IPS-15b (cell line): ENCODE measurements around the gene AGAP1.

Experiments
- H3K27me3 ChIP-seq: one replicate; pipeline ENCODE4 v1.6.1; 2013; ENCODE audit warnings: low read length; ENCODE audit not compliant: control insufficient read depth, insufficient read depth
- H3K36me3 ChIP-seq: one replicate; pipeline ENCODE4 v1.6.1; 2013; ENCODE audit warnings: low read length; ENCODE audit not compliant: control insufficient read depth, insufficient read depth
- H3K4me1 ChIP-seq: one replicate; pipeline ENCODE4 v1.6.1; 2013; ENCODE audit warnings: mild to moderate bottlenecking, low read length; ENCODE audit not compliant: control insufficient read depth, insufficient read depth
- H3K4me3 ChIP-seq: one replicate; pipeline ENCODE4 v1.5.1; 2013; ENCODE audit warnings: low read depth, low read length
- H3K9ac ChIP-seq: one replicate; pipeline ENCODE4 v1.6.1; 2013; ENCODE audit warnings: low read depth, mild to moderate bottlenecking, low read length
- H3K9me3 ChIP-seq: one replicate; pipeline ENCODE4 v1.6.1; 2013; ENCODE audit warnings: mild to moderate bottlenecking, low read length; ENCODE audit not compliant: control insufficient read depth, insufficient read depth

Gene AGAP1

DNA sequence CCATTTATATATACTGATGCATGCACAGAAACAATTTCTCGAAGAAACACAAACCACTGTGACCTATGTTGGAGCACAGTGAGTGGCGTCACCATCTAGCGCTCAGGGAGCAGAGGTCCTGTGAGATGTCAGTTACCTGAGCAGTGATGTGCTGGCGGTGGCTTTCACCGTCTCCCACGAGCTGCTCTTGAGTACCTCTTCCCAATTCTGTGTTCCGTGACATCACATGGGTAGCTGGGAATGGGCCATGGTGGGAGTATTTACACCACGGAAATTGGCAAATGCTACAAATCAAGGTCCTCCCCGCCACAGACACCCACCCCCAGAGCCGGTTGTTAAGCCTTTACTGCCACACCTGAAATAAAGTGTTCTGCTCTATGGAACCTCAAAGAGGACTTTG is 650.0 kb downstream of the AGAP1 start:
- Histone ChIP-seq H3K4me1 (peaks cover 3% of the 10 kb centered on the region), H3K27me3 (peaks cover 2% of the 10 kb centered on the region), H3K36me3 (no peaks in the 10 kb centered on the region), H3K9ac (no peak overlapping the region), H3K9me3 (no peaks in the 10 kb centered on the region), H3K4me3 (no peak overlapping the region)

DNA sequence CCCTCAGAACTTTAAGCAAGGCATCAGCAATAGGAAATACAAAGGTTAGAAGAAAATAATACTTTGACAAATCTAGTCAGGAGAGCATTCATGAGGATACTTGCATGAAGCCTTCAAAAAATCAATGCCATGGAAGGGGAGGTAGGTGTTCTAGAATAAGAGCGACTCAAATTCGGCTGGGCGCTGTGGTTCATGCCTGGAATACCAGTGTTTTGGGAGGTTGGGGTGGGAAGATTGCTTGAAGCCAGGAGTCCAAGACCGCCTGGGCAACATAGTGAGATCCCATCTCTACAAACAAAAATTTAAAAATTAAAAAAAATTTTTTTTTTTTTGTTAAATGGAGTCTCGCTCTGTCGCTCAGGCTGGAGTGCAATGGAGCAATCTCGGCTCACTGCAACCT is 652.6 kb downstream of the AGAP1 start:
- H3K27me3 ChIP-seq, result peaks cover 8% of the 10 kb centered on the region
- peaks cover 3% of the 10 kb centered on the region for H3K4me1 ChIP-seq
- no peak overlapping the region for H3K4me3 ChIP-seq
- H3K9ac ChIP-seq, result no peak overlapping the region
- no peaks in the 10 kb centered on the region for H3K9me3 ChIP-seq
- no peaks in the 10 kb centered on the region for H3K36me3 ChIP-seq

DNA sequence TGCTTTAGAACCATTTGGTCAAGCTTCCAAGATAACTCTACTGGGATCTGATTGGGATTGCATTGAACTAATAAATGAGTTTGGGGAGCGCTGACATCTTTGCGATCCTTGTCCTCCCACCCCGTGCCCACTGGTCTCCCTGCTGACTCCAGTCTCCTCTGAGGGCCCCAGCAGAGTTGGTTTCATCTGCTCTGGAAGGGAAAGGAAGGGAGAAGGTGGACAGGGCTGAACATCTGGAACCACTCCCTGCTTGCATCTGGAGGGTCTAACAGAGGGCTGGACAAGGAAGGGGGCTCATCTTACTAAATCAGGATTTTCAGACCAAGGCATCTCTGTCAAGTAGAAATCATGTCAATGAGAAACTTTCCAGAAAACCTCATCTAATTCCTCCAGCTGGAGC is 661.6 kb downstream of the AGAP1 start:
- Histone ChIP-seq H3K9me3 (no peaks in the 10 kb centered on the region), H3K36me3 (no peaks in the 10 kb centered on the region), H3K9ac (no peak overlapping the region), H3K27me3 (peaks cover 59% of the 10 kb centered on the region), H3K4me1 (peaks cover 10% of the 10 kb centered on the region), H3K4me3 (no peak overlapping the region)

DNA sequence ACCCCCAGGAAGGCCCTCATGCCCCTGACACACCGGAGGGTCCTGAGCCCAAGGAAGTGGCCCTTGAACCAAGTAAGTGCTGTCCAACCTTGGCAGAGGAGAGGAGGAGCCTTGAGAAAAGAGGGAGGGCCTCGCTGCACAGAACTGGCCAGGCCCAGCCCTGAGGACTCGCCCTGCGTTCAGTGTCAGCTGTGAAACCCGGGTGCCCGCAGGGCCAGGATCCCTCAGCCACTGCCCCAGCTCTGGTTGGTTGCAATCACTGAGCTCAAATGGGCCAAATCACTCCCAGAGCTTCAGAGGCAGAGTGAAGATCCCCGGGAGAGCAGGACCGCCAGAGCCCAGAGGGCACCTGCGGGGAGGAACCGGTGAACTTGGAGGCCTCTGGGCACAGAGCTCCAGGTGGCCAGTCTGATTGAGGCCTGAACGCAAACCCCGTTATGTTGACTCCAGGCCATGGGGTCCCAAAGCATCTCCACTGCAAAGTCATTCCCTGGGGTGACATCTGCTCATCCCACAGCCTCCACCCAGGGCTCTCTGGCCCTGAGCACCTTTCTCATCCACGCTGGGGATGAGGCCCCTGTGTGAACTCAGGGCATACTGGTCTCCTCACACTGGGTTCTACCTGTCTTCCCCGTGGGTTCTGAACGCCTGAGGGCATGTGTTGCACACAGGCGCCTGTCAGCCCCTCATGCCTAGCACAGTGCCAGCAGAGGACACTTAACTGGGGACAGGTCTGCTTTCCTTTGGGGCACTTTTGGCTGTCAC is 662.4 kb downstream of the AGAP1 start:
- no peaks in the 10 kb centered on the region for H3K9me3 ChIP-seq
- H3K4me3 ChIP-seq, result no peak overlapping the region
- no peaks in the 10 kb centered on the region for H3K36me3 ChIP-seq
- peaks cover 12% of the 10 kb centered on the region for H3K4me1 ChIP-seq
- H3K9ac ChIP-seq, result no peak overlapping the region
- H3K27me3 ChIP-seq, result peaks cover 65% of the 10 kb centered on the region

DNA sequence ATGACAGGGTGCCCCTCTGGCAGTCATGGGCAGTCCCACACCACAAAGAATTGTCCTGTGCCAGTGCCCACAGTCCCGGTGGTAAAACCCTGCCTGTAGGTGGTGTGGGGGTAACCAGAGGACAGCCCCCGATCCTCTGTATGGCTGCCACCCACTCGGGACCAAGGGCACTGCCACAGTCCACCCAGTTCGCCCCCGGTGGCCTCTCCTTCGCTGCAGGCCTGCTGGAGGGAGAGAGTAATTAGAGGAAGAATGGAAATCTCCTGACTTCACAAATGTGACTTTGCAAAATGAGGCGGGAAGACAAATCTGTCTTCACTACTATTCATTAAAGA is 663.0 kb downstream of the AGAP1 start:
- Histone ChIP-seq H3K4me1 (peaks cover 12% of the 10 kb centered on the region), H3K9ac (no peak overlapping the region), H3K27me3 (peaks cover 70% of the 10 kb centered on the region), H3K36me3 (no peaks in the 10 kb centered on the region), H3K4me3 (no peak overlapping the region), H3K9me3 (no peaks in the 10 kb centered on the region)

DNA sequence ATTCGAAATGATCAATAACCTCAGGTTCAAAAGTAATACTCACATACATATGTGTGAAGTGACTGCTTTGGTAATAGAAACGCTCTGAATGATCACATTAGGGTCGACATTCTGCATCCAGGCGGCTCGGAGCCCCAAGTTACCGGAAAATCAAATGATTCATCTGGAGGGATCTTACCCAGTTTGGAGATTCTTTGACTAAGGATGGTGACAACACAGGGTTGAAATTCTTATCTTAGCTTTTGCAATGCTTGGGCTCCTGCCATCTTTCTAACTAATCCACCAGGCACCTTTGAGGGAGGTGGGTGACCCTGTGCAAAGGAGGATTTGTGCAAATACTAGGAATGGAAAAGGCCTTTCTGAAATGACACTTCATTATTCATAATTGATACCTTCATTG is 663.5 kb downstream of the AGAP1 start:
- H3K9me3 ChIP-seq, result no peaks in the 10 kb centered on the region
- H3K4me1 ChIP-seq, result peaks cover 12% of the 10 kb centered on the region
- H3K4me3 ChIP-seq, result no peak overlapping the region
- H3K36me3 ChIP-seq, result no peaks in the 10 kb centered on the region
- peaks cover 76% of the 10 kb centered on the region for H3K27me3 ChIP-seq
- H3K9ac ChIP-seq, result no peak overlapping the region

DNA sequence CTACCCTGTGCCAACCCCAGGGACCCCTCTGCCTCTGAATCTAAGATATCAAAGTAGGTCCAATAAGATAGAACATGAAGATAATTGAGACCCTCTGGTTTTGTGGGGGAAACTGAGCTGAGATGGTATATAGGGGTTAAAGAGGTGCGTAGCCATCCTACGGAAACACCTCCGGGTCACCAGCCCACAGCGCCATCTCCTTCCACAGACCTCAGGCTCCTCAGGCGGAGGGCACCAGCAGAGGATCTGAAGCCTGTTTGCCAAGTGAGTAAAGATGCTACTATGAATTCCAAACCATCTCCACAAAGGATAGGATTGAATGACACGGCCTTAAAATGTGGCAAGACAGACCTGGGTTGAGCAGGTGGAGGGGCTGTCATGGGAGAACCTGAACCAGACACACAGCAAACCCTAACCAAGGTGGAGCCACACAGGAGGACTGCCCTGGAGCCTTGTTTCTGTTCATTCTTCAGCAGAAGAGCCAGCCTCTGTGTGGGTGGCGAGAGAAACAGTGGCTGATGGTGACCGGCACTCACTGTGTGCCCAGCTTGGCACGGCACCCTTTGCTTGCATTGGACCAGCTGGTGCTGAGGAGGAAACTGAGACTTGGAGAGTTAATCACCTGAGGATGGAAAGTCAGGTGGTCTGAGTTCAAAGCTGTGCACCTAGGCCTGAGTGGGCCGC is 664.1 kb downstream of the AGAP1 start:
- H3K9me3 ChIP-seq, result no peaks in the 10 kb centered on the region
- no peak overlapping the region for H3K9ac ChIP-seq
- no peaks in the 10 kb centered on the region for H3K36me3 ChIP-seq
- H3K4me1 ChIP-seq, result peaks cover 12% of the 10 kb centered on the region
- H3K4me3 ChIP-seq, result peak overlapping the region; percentile 8
- H3K27me3 ChIP-seq, result peaks cover 82% of the 10 kb centered on the region

DNA sequence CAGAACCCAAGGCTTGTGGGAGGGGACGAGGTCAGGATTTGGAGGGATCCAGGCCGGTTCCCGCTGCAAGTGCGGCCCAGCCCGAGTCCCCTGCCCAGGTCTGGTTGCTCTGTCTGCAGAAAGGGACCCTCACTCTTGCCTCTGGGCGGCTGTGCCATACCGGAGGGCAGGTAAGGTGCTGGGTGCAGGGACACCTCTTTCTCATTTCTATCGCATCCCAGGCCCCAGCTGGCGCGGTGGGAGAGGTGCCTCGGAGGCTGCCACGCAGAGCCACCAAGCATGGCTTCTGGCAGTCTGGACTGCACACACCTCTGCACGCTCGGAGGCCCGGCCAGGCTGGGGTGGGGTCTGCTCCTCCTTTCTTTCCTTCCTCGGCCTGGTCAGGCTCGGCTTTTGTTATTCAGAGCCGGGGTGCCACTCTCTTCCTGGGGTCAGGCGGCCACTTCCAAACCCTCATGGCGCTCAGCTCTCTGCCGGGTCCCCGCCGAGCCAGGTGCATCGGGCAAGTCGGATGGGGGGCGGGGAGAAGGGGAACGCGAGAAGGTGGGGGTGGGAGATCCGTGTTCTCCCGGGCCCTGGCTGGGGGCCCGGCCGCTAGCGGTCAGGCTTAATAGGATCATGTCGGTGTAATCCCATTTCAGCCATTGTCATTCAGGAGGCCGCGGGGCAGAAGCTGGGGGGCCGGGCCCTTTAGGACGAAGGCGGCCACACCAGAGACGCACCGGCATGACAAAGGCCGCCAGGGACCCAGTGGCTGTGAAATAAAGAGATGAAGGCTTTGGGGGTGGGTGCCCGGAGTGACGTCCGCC is 665.3 kb downstream of the AGAP1 start:
- Histone ChIP-seq H3K4me1 (peaks cover 12% of the 10 kb centered on the region), H3K36me3 (no peaks in the 10 kb centered on the region), H3K9ac (no peak overlapping the region), H3K27me3 (peaks cover 93% of the 10 kb centered on the region), H3K9me3 (no peaks in the 10 kb centered on the region), H3K4me3 (peak overlapping the region; percentile 41)

DNA sequence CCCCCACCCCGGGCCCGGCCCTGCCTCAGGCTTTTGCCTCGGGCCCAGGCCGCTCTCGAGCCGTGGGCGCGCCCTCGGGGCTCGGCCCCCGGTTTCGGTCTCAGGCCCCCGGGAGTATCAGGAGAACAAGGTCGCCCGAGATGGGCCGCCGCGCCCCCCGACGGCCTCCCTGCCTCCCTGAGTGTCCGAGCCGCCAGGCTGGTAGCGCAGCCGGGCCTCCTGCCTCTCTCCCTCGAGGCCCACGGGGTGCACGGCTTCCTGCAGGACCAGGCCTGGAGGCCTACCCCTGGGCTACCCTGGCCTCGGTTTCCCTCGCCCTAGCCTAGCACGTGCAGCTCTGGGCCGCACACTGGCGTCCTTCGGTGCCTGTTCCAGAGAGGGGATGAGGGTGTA is 665.9 kb downstream of the AGAP1 start:
- Histone ChIP-seq H3K9me3 (no peaks in the 10 kb centered on the region), H3K27me3 (peaks cover 90% of the 10 kb centered on the region), H3K4me3 (peak overlapping the region; percentile 18), H3K4me1 (peaks cover 12% of the 10 kb centered on the region), H3K36me3 (no peaks in the 10 kb centered on the region), H3K9ac (no peak overlapping the region)

DNA sequence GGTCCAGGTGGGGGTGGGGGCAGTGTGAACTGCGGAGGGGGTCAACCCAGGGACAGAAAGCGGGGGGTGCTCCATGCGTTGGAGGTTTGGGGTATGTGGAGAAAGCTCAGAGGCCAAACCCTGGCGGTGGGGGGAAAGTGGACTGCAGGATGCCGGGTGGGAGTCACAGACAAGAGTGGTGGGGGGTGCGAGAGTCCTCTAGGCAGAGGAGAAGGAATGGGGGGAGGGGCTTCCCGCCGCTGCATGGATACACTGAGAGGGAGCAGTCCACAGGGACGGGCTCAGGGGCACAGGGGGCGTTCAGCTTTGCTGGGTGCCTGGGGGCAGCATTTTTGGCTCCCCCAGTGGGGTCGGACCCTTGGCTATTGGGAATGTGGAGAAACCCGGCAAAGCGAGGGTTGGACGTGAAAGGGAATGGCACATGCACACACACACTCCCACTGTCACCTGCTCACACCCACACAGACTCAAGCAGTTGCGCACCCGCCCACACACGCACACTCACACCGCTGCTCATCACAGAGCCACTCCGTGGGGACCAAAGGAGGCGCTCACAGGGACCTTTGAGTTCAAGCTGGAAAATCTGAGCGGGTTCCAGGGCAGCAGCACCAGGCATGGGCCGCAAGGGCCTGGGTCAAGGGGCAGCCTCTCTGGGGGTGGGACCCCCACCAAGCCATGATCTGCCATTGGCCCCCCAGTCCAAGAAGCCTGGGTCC is 666.7 kb downstream of the AGAP1 start:
- Histone ChIP-seq H3K36me3 (no peaks in the 10 kb centered on the region), H3K9ac (no peak overlapping the region), H3K27me3 (peaks cover 90% of the 10 kb centered on the region), H3K9me3 (no peaks in the 10 kb centered on the region), H3K4me1 (peaks cover 12% of the 10 kb centered on the region), H3K4me3 (peak overlapping the region; percentile 18)

DNA sequence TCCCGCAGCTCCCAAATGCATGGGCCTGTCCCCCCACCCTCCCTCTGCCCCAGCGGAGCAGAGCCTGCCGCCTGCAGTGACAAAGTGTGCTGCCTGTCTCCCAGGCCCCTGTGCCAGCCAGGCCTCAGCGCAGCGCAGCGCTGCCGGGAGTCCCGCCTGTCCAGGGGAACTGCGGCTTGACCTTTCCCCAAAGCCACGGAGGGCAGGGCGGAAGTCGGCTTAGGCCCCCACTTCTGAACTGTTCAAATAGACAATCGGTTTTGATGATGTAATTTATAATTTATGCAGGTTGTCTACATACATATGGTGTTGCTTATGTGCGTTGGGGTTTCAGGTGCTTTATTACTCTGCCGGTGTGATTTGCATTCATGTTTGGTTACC is 667.2 kb downstream of the AGAP1 start:
- Histone ChIP-seq H3K4me3 (no peak overlapping the region), H3K9ac (no peak overlapping the region), H3K36me3 (no peaks in the 10 kb centered on the region), H3K27me3 (peaks cover 90% of the 10 kb centered on the region), H3K4me1 (peaks cover 12% of the 10 kb centered on the region), H3K9me3 (no peaks in the 10 kb centered on the region)
